Raji (cell line): ENCODE data around the gene FAM163A.

Source experiments
- POLR2A ChIP-seq: IDR thresholded peaks from 2 replicates; pipeline ENCODE4 v1.6.1; 2011; ENCODE audit warnings: low read depth, low read length, control low read depth; ENCODE audit not compliant: insufficient read depth

FAM163A gene

GRCh38 chr1:179816196-179816960, 73.3 kb downstream of the FAM163A start:
- TF ChIP-seq POLR2A, result no peak

DNA sequence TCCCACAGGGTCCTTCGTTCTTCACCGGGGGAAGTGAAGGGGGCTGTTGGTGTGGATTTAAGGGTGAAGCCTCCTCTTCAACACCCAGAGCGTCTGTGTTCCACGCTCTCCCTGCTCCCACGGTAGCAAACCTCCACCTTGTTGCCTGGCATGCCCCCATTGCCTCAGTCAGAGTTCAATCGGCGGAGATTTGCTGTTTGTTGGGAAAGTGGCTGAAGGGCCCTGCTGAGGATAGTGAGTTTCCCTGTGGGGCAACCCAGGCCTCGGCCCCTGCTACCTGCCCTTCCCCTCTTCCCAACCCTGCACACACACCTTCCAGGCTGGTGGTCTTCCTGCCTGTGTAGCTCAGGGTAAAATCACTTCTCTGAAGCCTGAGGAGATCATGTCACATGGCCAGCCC, 74.0 kb downstream of the FAM163A start:
- TF ChIP-seq POLR2A, result no peak

DNA sequence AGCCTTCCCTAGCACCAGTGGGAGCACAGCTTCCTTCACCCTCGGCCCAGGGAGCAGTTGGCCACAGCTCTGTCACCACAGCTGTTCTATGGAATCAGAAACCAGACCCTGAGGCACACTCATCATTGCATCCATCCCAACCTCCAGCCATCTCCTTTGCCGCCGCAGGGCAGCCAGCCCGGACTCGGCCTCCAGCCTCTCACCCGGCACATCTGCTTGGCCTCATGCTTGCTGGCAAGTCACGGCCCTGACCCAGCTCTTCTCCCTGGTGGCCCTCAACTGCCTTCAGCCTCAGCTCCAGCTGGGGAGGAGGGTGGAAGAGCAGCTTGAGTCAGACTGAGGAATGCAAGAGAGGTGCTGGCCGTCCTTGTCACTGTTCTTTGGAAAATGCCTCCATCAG, 74.7 kb downstream of the FAM163A start:
- no peak for TF ChIP-seq POLR2A

GRCh38 chr1:179818260-179818659, 75.2 kb downstream of the FAM163A start:
- TF ChIP-seq POLR2A, result no peak

GRCh38 chr1:179818743-179819173, 75.7 kb downstream of the FAM163A start:
- no peak for TF ChIP-seq POLR2A

- TF ChIP-seq POLR2A, result no peak
These were observed 77.3 kb downstream of the FAM163A start for GRCh38 chr1:179820226-179820970.

- no peak for TF ChIP-seq POLR2A
These were observed 78.4 kb downstream of the FAM163A start for GRCh38 chr1:179821524-179821923.

- no peak for TF ChIP-seq POLR2A
These were observed 79.0 kb downstream of the FAM163A start for GRCh38 chr1:179822065-179822464.

GRCh38 chr1:179823693-179824092, 80.6 kb downstream of the FAM163A start:
- TF ChIP-seq POLR2A, result no peak

DNA sequence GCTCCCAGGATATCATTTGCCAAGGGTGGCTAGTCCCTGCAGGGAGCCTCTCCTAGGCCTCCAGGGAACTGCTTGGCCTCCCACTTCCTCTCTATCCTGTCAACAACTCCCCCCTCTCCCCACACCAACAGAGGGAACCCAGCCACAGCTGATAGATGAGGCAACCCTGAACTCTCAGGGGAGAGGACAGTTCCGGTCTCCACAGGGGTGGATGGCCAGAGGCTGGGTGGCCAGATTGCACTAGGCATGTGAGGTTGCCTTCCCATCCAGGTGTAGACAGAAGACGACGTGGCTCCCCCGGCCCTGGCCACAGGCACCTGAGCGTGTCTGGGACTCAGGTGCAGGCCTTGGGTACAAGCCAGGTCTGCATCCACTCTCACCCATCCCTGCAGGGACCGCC, 81.2 kb downstream of the FAM163A start:
- no peak for TF ChIP-seq POLR2A

DNA sequence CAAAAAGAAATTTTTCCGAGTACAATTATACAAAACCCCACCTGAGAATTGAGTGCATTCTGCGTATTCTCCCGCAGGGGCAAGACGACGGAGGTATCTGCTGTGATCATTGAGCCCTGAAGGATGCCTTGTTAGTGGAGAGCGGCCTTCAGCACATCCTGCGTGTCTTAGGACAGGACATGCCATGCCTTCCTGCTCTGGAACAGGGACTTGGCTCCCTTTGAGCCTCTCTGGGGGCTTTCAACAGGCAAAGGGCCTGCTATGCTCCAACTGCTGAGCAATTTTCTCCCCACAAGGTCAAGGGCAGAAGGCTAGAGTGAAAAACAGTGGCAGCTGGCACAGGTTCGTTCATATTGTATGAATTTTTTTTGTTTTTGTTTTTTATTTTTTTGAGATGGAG, 82.1 kb downstream of the FAM163A start:
- TF ChIP-seq POLR2A, result no peak

GRCh38 chr1:179825798-179826460, 82.8 kb downstream of the FAM163A start:
- no peak for TF ChIP-seq POLR2A

DNA sequence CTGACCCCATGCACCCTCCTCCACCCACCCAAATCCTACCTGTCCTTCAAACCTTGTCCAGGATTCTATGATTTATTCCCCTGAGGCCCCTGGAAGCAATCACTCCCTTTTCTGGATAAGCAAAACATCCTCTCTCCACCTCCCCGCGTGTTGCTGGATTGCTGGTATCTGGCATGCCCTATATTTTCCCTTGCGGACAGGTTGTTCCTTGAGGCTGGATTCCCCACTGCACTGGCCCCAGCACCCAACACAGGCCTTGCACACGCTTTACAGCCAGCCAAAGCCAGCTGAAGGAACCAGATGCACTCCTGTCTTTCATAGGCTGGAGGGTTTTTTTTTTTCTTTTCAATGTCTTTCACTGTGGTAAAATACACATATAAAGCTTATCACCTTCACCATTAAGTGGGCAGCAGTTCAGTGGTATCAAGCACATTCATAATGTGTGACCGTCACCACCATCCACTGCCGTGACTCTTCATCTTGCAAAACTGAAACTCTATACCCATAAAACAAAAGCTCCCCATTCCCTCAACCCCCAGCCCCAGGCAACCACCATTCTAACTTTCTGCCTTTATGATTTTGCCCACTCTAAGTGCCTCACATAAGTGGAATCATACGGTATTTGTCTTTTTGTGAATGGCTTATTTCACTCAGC, 83.7 kb downstream of the FAM163A start:
- TF ChIP-seq POLR2A, result no peak

DNA sequence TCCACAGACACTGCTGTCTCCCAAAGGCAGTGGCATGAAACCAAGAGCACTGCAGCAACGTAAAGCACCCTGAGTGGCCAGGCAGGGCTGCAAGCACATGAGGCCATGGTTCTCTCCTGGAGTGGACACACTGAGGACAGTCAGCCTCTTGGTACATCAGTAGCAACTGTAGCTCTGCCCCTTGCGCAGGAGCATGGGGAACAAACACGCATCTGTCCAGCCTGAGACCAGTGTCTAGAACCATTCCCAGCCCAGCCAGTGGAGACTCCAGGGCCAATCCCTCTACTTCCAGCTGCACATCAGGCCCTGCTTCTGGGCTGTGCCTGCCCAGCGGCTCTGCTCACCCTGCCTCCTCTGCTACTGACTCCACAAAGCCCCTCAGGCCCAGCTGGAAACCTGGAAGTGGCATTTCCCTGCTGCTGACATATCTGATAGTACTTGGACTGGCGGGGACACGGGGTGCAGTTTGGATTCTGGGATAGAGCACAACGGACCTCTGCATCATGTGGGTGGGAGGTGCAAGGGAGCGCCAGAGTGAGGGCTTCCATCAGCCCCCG, 85.5 kb downstream of the FAM163A start:
- no peak for TF ChIP-seq POLR2A

DNA sequence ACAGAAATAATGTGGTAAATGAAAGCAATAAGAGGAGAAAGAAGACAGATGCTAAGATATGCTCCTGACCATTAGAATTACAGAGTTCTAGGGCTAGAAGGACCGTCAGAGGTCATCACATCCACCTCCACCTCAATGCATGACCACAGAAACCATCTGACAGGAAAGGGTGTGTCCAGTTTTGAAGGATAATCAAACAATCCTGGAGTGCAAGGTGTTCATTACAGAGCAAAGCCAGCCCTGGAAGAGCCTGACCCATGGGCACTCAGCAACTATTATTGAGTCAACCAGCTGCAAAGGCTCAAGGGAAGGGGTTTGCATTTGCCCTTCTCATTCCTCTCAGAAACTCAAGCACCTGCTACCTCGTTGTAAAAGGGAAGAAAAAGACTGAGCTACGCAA, 88.1 kb downstream of the FAM163A start:
- no peak for TF ChIP-seq POLR2A
